ENCODE results near the gene TOR4A.

The TOR4A gene

DNA sequence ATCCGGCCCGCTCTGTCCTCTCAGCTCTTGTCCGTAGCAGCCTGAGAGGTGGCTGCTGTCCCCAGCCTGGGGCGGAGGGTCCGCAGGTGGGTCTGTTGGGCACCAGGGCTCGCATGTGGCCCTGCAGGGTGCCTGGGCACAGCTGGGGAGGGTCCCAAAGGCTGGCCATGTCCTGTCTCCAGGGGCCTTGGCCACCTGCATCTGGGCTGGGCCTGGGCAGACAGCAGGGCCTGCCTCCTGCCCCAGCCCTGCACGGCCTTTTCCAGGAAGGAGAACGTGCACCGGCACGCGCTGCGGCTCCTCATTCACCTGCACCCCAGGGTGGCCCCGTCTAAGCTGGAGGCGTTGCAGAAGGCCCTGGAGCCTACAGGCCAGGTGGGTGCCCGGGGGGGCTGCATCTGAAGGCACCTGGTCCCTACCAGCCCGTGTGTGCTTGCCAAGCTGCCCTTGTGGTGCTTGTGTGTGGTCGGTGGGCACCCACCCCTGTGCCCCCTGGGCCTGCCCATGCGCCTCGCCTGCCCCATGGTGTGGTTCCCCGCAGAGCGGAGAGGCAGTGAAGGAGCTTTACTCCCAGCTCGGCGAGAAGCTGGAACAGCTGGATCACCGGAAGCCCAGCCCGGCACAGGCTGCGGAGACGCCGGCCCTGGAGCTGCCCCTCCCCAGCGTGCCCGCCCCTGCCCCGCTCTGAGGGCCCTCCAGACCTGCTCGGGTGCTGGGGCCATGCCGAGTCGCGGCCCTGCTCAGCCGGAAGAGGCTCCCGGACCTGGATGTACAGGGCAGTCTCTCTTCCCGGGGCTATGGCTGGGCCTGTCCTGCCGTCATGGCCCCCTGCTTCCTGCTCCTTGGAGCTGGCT, 5.1 kb upstream of the TOR4A start:
- Mint-ChIP-seq H3K4me1 (ENCODE audit: low read depth) (peaks cover 24% of the 10 kb centered on the region), H3K4me3 (no peak overlapping the region), H3K27me3 (no peaks in the 10 kb centered on the region), H3K36me3 (ENCODE audit: low read depth) (peaks cover 24% of the 10 kb centered on the region), H3K9me3 (no peaks in the 10 kb centered on the region), H3K27ac (no peak overlapping the region)

DNA sequence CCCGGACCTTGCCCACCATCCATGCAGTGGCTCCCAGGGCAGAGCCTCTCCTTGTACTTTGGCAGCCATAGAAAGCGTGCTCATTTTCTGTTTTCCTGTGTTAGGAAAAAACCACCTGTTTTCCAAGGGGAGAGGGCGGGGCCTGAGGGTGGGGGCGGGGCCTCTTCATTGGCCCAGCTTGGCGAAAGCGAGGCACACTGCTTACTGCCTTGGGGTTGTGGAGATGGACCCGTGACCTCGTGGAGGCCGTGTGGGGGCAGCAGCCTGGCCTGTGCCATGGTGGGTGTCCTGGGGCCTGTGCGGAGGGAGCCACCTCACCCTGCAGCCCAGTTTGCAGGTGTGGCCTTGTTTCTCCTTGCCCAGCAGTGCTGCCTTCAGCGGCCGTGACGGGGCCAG, 4.4 kb upstream of the TOR4A start:
- H3K9me3 Mint-ChIP-seq, result no peaks in the 10 kb centered on the region
- H3K27ac Mint-ChIP-seq, result no peak overlapping the region
- H3K27me3 Mint-ChIP-seq, result no peaks in the 10 kb centered on the region
- no peak overlapping the region for H3K4me3 Mint-ChIP-seq
- peaks cover 20% of the 10 kb centered on the region for H3K4me1 Mint-ChIP-seq (ENCODE audit: low read depth)
- peaks cover 20% of the 10 kb centered on the region for H3K36me3 Mint-ChIP-seq (ENCODE audit: low read depth)

DNA sequence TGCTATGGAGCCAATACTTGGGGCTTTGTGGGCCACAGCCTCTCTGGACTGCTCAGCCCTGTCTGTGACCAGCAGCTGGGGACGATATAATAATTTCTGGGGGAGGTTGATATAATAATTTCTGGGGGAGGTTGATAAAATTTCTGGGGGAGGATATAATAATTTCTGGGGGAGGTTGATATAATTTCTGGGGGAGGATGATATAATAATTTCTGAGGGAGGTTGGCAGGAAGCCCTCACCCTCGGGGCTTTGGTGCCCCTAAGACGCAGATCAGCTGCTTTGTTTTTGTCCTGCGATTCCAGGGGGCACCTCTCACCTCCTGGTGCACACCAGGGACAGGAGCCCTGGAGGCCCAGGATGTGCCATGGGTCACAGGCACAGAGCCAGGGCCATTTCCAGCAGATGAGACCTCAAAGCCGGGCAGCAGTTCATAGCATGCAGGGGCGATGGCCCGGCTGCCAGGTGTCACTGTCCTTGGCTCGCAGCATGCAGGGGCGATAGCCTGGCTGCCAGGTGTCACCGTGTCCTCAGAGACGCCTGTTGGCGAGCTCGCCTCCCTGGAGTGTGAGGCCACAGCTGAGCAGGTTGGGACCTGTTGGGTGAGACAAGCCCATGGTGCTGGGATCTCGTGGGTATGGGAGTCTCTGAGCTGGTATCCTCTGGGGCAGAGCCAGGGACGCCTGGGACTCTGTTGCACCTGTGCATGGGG, 3.8 kb upstream of the TOR4A start:
- Mint-ChIP-seq H3K4me3 (no peak overlapping the region), H3K27me3 (no peaks in the 10 kb centered on the region), H3K27ac (no peak overlapping the region), H3K36me3 (ENCODE audit: low read depth) (peaks cover 16% of the 10 kb centered on the region), H3K4me1 (ENCODE audit: low read depth) (peaks cover 17% of the 10 kb centered on the region), H3K9me3 (no peaks in the 10 kb centered on the region)

DNA sequence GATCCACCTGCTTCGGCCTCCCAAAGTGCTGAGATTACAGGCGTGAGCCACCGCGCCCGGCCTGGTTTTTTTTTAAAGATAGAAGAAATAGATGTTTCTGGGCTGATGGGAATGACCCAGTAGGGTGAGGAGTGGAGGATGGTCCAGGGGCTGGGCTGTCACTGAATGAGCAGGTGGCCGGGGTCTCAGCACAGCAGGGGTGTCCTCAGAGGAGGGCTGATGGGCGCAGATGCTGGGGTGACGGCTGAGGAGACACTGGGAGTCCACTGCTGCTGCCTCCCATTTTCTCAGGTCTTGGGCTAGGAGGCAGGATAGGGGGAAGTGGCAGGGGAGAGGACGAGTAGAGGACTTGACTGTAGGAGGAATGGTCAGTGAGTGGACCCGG, 2.3 kb upstream of the TOR4A start:
- Mint-ChIP-seq H3K9me3 (no peaks in the 10 kb centered on the region), H3K36me3 (ENCODE audit: low read depth) (peaks cover 11% of the 10 kb centered on the region), H3K27me3 (no peaks in the 10 kb centered on the region), H3K4me1 (ENCODE audit: low read depth) (peaks cover 16% of the 10 kb centered on the region), H3K4me3 (peak overlapping the region; percentile 1), H3K27ac (no peak overlapping the region)

DNA sequence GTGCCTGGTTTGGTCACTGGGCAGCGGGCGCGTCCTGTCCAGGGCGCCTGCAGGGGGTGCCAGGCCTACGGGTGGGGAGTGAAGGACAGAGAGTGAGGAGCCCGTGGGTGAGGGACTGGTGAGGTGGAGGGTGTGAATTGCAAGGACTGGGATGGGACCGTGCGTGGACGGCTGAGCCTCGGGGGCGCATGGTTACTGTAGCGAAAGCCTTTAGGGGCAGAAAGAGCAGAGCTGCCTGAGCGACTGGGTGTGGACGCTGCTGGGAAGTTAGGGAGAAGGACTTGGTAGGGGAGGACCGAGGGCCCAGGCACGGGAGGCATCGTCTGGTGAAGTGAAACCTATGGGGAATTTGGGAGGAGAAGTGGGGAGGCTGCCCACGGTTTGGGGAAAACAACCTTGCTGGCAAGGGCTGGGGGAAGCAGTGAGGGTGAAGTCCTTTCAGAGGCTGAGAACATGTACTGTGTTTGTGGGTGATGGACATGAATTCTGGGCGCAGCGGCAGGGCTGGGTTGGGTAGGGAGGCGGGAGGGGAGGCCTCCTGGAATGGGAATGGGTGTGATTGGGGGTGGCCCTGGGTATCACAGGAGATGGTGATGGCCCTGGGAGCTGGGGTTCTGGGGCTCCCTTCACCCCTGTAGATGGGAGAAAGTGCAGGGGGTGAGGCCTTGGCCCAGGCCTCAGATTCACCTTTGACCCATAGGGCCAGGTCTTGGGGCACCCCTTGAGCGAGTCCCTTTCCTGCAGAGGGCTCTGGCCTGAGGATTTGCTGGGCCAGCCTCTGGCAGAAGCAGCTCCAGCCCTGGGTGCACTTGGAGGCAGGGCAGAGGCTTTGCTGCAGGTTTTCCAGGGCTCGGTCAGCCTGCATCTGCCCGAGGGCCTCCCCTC, 1.7 kb upstream of the TOR4A start:
- Mint-ChIP-seq H3K9me3 (no peaks in the 10 kb centered on the region), H3K4me3 (peak overlapping the region; percentile 1), H3K36me3 (ENCODE audit: low read depth) (peaks cover 11% of the 10 kb centered on the region), H3K27me3 (no peaks in the 10 kb centered on the region), H3K27ac (no peak overlapping the region), H3K4me1 (ENCODE audit: low read depth) (peaks cover 16% of the 10 kb centered on the region)

DNA sequence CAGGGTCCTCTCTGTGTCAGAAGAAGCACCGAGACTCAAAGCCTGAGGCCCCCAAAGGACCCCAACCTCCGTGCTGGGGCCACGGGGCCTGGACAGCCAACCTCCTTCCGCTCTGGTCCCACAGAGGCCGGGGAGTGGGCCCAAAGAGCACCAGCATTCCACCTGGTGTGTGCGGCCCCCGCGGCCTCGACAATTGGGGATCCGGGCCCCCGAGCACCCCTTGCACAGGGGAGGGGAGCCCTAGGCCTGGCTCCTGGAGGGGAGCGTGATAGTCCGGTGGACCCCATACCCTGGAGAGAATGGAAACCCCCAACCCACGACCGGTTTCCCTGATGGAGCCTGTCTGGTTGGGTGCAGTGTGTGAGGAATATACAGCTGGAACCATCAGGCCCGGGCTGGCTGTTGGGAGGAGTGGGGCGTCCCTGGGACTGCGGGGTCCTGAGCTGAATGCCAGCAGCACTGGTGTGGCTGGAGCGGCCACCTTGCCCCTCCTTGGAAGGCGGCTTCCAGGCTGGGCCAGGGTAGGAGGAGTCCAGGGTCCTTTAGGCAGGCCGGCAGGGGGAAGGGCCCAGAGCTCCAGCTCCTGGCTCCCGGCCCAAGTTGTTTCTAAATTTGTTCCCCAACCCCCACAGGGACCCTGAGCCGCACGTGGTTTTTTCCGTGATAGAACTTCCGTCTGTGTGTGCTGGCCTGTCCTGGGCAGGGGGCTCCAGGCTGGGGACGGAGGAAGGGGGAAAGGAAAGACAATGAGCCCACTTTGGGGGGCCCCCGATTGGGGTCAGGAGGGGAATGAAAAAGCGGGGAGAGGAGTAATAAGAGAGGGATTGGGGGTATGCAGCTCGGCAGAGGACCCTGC, 825 bp upstream of the TOR4A start:
- peaks cover 4% of the 10 kb centered on the region for H3K36me3 Mint-ChIP-seq (ENCODE audit: low read depth)
- peaks cover 8% of the 10 kb centered on the region for H3K4me1 Mint-ChIP-seq (ENCODE audit: low read depth)
- peak overlapping the region; percentile 63 for H3K27ac Mint-ChIP-seq
- H3K27me3 Mint-ChIP-seq, result no peaks in the 10 kb centered on the region
- H3K9me3 Mint-ChIP-seq, result no peaks in the 10 kb centered on the region
- H3K4me3 Mint-ChIP-seq, result peak overlapping the region; percentile 75

DNA sequence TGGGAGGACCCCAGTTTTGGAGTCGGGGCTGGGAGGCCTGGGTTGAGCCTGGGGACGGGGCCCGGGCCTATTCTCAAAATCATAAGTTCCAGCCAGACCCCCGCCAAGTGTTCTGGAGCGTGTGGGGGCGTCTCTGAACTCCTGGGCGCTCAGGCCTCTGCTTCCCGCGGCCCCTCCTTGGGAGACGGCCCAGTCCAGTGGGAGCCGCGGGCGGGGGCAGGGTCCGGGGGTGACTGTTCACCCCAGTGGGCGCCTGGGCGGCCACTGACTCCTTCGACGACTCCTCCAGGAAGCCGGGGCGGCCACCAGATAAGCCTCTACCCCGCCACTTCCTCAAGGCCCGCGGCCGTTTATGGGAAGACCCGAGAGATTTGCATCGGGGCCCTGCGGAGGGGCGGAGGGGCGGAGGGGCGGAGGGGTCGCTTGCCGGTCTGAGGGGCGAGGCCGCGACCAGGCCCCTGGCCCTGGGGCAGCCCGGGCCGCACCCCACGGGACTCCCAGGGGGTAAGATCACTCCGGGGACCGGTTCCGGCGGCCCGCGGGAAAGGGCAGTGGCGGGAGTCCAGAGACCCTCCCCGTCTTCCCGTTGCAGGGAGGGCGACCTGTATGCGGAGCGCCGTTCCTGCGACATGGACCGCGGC, 655 bp downstream of the TOR4A start:
- no peaks in the 10 kb centered on the region for H3K27me3 Mint-ChIP-seq
- peaks cover 12% of the 10 kb centered on the region for H3K4me1 Mint-ChIP-seq (ENCODE audit: low read depth)
- H3K36me3 Mint-ChIP-seq (ENCODE audit: low read depth), result peaks cover 4% of the 10 kb centered on the region
- peak overlapping the region; percentile 58 for H3K27ac Mint-ChIP-seq
- no peaks in the 10 kb centered on the region for H3K9me3 Mint-ChIP-seq
- H3K4me3 Mint-ChIP-seq, result peak overlapping the region; percentile 82

DNA sequence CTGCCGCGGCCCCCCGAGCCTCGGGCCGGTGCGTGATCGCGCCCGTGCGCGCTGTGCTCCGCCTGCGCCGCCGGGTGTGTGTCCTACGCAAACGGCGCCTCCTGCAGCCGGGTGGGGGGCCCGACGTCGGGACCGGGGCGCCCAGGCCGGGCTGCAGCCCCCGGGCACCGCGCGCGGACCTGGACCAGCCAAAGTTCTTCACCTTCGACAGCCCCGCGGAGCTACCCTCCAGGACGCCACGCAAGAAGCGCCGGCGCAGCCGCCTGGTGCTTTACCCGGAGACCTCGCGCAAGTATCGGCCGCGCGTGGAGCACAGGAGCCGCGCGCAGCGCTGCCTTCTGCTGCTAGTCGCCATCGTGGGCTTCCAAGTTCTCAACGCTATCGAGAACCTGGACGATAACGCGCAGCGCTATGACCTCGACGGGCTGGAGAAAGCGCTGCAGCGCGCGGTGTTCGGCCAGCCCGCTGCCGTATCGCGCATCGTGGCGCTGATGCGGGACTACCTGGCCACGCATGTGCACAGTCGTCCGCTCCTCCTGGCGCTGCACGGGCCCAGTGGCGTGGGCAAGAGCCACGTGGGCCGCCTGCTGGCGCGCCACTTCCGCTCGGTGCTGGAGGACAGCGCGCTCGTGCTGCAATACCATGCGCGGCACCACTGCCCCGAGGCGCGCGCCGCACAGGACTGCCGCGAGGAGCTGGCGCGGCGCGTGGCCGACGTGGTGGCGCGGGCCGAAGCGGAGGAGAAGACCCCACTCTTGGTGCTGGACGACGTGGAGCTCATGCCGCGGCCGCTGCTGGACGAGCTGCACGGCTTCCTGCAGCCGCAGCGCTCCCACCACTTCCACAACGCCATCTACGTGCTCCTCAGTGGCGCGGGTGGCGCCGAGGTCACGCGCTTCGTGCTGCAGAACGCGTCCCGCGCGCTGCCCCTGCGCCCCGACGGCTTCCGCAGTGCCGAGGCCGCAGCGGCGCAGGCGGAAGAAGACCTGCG, 1.5 kb downstream of the TOR4A start:
- Mint-ChIP-seq H3K27ac (no peak overlapping the region), H3K4me3 (no peak overlapping the region), H3K36me3 (ENCODE audit: low read depth) (peaks cover 4% of the 10 kb centered on the region), H3K4me1 (ENCODE audit: low read depth) (peaks cover 12% of the 10 kb centered on the region), H3K27me3 (no peaks in the 10 kb centered on the region), H3K9me3 (no peaks in the 10 kb centered on the region)

DNA sequence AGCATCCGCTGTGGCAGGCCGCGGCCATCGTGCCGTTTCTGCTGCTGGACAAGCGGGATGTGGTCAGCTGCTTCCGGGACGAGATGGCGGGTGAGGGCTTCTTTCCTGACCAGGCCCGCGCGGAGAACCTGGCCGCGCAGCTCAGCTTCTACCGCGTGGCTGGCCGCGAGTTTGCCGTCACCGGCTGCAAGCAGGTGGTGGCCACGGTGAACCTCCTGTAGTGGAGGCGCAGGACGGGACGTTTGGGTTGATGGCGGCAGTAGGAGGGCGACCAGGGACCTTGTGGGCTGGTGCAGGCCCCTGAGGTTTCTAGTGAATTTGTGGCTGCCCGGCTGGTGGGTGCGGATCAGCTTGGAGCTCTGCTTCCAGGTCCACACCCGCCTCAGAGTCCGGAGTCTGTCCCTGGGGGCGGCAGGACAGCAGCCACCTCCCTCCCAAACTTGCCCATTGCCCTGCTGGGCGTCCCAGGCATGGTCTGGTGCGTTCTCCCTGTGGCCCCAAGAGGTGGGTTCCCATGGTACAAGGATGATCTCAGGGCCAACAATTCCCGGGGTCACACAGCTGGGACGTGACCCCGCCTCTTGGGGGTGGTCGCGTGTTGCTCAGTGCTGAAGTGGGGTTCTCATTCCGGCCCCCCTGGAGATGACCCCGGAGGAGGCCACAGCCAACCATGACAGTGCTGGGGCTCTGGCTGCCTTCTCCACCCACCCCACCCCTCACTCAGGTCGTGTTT, 2.4 kb downstream of the TOR4A start:
- Mint-ChIP-seq H3K27ac (no peak overlapping the region), H3K27me3 (no peaks in the 10 kb centered on the region), H3K4me3 (no peak overlapping the region), H3K9me3 (no peaks in the 10 kb centered on the region), H3K4me1 (ENCODE audit: low read depth) (peaks cover 8% of the 10 kb centered on the region), H3K36me3 (ENCODE audit: low read depth) (peaks cover 4% of the 10 kb centered on the region)

DNA sequence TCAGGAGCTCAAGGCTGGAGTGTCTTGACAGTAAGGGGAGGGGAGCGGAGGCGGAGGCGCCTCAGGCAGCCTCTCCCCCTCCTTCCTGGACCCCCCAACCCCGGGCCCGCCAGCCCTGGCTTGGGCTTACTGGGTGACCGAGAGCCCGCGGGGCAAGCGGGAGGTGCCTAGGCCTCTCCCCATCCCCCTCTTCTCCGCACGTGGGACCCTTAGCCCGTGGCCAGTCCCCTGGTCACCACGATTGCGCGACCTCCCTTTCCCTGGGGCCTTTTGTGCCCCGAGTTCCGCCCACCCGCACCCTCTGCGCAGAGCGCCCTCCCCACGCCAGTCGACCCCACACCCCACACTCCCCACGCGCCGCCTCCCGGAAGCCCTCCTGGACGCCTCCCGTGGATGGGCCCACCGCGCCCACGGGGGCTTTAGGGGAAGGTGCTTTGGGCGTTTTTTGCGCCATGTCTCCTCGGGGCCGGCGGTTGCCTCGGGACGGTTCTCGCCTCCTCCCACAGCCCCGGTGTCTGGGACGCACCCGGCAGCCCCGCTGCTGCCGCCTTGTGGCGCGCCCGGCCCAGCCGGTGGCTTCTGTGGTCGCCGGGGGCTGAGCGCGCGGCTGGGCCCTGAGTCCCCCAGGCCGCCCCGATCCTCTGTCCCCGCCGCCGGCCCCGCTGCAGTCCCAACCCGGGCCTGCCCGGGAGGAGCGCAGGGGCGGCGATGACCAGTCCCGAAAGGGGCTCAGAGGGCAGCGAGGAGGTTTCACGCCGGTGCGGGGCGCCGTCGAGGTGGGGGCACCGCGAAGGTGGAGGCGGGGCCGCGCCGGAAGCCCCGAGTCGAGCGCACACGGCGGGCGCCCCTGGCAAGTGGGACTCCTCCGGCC, 3.2 kb downstream of the TOR4A start:
- Mint-ChIP-seq H3K4me3 (no peak overlapping the region), H3K27ac (no peak overlapping the region), H3K4me1 (ENCODE audit: low read depth) (peaks cover 8% of the 10 kb centered on the region), H3K36me3 (ENCODE audit: low read depth) (peaks cover 4% of the 10 kb centered on the region), H3K27me3 (no peaks in the 10 kb centered on the region), H3K9me3 (no peaks in the 10 kb centered on the region)

DNA sequence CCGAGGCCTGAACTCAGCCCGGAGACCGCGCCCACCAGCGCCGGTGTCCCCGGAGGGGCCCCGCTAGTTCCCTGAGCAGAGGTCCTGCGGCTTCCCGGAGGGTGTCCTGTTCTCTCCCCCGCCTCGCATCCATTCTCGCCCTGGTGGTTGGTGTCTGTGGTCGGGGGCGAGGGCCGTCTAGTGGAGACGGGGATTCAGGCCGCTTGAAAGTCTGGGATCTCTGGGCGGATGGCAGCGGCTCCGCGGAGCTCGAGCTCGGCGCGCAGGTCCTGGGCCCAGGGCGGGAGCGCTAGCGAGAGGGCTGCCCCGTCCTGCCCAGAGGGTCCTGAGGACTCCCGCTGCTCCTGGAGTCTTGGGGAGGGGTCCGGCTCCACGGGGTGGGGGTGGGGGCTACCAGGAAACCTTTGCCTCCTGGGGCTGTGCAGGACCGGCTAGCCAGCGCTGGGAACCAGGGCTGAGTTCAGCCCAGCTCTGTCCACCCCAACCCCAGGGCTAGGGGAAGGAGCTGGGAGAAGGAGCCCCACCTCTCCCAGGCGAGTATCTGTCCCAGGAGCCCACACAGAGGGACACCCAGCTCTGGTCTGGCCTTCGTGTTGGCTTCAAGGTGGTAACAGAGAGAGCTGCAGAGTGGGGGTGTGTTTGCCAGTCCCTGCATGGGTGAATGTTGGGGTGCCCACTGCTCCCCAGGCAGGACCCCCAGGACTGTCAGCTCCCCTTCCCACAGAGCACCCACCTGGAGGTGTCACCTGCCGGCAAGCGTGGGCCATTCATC, 4.0 kb downstream of the TOR4A start:
- Mint-ChIP-seq H3K4me3 (no peak overlapping the region), H3K27ac (no peak overlapping the region), H3K4me1 (ENCODE audit: low read depth) (peaks cover 8% of the 10 kb centered on the region), H3K27me3 (no peaks in the 10 kb centered on the region), H3K36me3 (ENCODE audit: low read depth) (peaks cover 4% of the 10 kb centered on the region), H3K9me3 (no peaks in the 10 kb centered on the region)

All from stimulated activated naive CD8-positive, alpha-beta T cell treated with anti-CD3 and anti-CD28 coated beads, Interleukin-15, Interleukin-2, amounts not matched to agents 100 ng/mL and 50 ng/mL, for 24 hours (primary cell).